Left lung (tissue), 10 donors: ENCODE measurements around the gene TUBGCP4. TPM values are rescaled to one million over a fixed set of nuclear protein-coding genes. Genes with fewer than 3 reads are reported as not detected.

Experiments used
- ATAC-seq: fragments of 200-7000 bp; cut with Tn5 transposase; one replicate; pipeline ENCODE4 v1.9.1; 2020; ENCODE audit warnings: moderate library complexity
- DNase-seq, 4 donors: peaks; one replicate each; pipeline ENCODE4 v3.0.0-alpha.2; 2013 to 2020
- H3K27ac ChIP-seq, 2 donors: fragments of 200-600 bp; sonication (generic) in 1 of 2; one replicate each; pipeline versions ENCODE4 v1.5.0 to v1.8.0; 2020 to 2021
- H3K27me3 ChIP-seq, 2 donors: fragments of 200-600 bp; sonication (generic) in 1 of 2; one replicate each; pipeline versions ENCODE4 v1.5.0 to v1.8.0; 2020 to 2021
- H3K36me3 ChIP-seq, 2 donors: fragments of 200-600 bp; sonication (generic) in 1 of 2; one replicate each; pipeline versions ENCODE4 v1.5.0 to v1.8.0; 2020 to 2021
- H3K4me1 ChIP-seq, 2 donors: fragments of 200-600 bp; one replicate each; pipeline ENCODE4 v1.8.0; 2021
- H3K4me3 ChIP-seq, 2 donors: fragments of 200-600 bp; sonication (generic) in 1 of 2; one replicate each; pipeline versions ENCODE4 v1.5.0 to v1.8.0; 2020 to 2021; ENCODE audit warnings: mild to moderate bottlenecking in 1 of 2
- H3K9me3 ChIP-seq, 2 donors: fragments of 200-600 bp; sonication (generic) in 1 of 2; one replicate each; pipeline versions ENCODE4 v1.5.0 to v1.8.0; 2020 to 2021
- intact Hi-C, 2 donors: fragments of 100-400 bp; cut with DNase I; formaldehyde crosslinking; loops; one replicate each; pipeline versions ENCODE4 v1.11.2 to v1.14.2; 2022
- polyA plus RNA-seq, 6 donors: library from polyadenylated mRNA; unstranded; fragments of 120-200 nt; gene quantifications; one replicate each; pipeline ENCODE4 v1.2.1, GENCODE V29; 2013; ENCODE audit not compliant: insufficient read length in 6 of 6
- total RNA-seq, 2 donors: library from RNA; stranded (reverse); fragmentation: NEBNext Ultra II Directional; extraction: Animal tissue kit (Norgen Biotek cat#: 25700); gene quantifications; one replicate each; pipeline ENCODE4 v1.2.1, GENCODE V29; 2021
- TF ChIP-seq, protein P1 (sequence below), 2 donors: fragments of 200-600 bp; sonication (generic) in 1 of 2; IDR thresholded peaks; one replicate each; pipeline versions ENCODE4 v1.5.0 to v1.8.0; 2021; ENCODE audit warnings: antibody characterized with exemption in 2 of 2
- donor health status: DM: no; HTN: yes; CAD: no.
- donor health status: DM: no; HTN: no; CAD: no.

The TUBGCP4 gene
- total and polyA plus RNA-seq, 8 donors = 18.5 to 29.0 (median 26.2) TPM

GRCh38 chr15:43436395-43436794 is 65.5 kb downstream of the TUBGCP4 start:
- intact Hi-C loops = no loop called here
- TF ChIP-seq, protein P1, sequence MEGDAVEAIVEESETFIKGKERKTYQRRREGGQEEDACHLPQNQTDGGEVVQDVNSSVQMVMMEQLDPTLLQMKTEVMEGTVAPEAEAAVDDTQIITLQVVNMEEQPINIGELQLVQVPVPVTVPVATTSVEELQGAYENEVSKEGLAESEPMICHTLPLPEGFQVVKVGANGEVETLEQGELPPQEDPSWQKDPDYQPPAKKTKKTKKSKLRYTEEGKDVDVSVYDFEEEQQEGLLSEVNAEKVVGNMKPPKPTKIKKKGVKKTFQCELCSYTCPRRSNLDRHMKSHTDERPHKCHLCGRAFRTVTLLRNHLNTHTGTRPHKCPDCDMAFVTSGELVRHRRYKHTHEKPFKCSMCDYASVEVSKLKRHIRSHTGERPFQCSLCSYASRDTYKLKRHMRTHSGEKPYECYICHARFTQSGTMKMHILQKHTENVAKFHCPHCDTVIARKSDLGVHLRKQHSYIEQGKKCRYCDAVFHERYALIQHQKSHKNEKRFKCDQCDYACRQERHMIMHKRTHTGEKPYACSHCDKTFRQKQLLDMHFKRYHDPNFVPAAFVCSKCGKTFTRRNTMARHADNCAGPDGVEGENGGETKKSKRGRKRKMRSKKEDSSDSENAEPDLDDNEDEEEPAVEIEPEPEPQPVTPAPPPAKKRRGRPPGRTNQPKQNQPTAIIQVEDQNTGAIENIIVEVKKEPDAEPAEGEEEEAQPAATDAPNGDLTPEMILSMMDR (IDR thresholded peaks at IDR 0.05) = no peak

DNA sequence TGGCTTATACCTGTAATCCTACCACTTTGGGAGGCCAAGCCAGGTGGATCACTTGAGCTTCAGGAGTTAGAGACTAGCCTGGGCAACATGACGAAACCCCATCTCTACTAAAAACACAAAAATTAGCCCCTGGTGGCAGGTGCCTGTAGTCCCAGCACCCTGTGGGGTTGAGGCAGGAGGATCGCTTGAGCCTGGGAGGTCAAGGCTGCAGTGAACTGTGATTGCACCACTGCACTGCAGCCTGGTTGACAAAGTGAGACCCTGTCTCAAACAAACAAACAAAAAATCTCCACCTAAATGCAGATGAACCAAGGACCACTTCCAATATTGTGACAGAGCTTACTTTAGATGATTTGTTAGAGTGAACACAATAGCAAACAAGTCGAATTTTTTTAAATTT is 68.4 kb downstream of the TUBGCP4 start:
- H3K36me3 ChIP-seq = peaks cover 4 to 27% of the 10 kb centered on the region in 2 donors
- H3K27ac ChIP-seq = no peak overlapping the region
- no peak overlapping the region for H3K4me3 ChIP-seq
- H3K9me3 ChIP-seq = no peaks in the 10 kb centered on the region
- peaks cover 0 to 4% of the 10 kb centered on the region in 2 donors for H3K4me1 ChIP-seq
- TF ChIP-seq, protein P1 (IDR thresholded peaks at IDR 0.05) = no peak
- no peak for DNase-seq
- intact Hi-C loops = no loop called here
- no peak for ATAC-seq
- H3K27me3 ChIP-seq = no peaks in the 10 kb centered on the region

More at GRCh38 chr15:43436395-43436794, 65.5 kb downstream of the TUBGCP4 start:
- ATAC-seq = no peak
- no peak overlapping the region for H3K27ac ChIP-seq
- no peaks in the 10 kb centered on the region for H3K27me3 ChIP-seq
- H3K36me3 ChIP-seq = peaks cover 4 to 47% of the 10 kb centered on the region in 2 donors
- no peaks in the 10 kb centered on the region for H3K9me3 ChIP-seq
- H3K4me1 ChIP-seq = peaks cover 0 to 4% of the 10 kb centered on the region in 2 donors
- H3K4me3 ChIP-seq = no peak overlapping the region
- DNase-seq = no peak

DNA sequence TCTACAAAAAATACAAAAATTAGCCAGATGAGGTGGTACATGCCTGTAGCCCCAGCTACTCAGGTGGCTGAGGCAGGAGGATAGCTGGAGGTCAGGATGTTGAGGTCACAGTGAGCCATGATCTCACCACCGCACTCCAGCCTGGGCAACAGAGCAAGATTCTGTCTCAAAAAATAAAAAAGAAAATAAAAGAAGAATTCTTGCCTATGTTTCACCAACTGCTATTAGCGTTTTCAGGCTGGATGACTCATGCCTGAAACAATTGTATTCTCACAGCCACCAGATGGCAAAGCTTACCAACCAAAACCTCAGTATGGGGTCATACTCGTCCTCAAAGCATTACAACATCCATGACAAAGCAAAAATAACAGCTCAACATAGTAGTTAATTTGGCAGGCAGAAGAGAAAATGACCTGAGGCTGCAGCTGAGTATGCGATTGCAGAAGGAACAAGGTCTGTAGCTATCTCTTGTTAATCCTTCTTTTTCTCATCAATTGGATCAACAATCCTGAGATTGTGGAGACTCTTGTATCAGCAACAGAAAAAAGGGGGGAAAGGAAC is 69.9 kb downstream of the TUBGCP4 start:
- peak overlapping the region; percentile 27 to 29 for H3K27ac ChIP-seq

DNA sequence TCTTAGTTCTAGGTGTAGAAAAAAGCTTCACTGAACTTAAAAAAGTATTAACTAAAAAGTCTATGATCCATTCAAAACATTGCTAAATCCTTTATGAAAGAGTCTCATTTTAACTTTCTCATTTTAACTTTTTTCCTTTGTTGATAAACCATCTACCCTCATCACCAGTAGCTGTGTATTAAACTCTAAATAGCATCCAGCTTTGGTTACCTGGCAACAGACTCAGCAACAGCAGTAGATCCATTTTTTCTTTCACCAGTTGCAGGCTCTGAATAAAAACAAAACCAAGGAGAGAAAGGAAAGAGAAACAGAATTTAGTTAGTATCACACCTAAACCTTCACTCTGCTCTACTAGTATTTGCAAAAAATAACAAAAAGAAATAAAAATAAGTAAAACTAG is 70.4 kb downstream of the TUBGCP4 start:
- TF ChIP-seq, protein P1 (IDR thresholded peaks at IDR 0.05) = no peak
- ATAC-seq (peak; percentile 23), DNase-seq (peak in 1 of 4 donors; percentile 7)
- Histone ChIP-seq H3K4me3 (no peak overlapping the region), H3K27ac (peak overlapping the region; percentile 7 to 27), H3K27me3 (no peaks in the 10 kb centered on the region), H3K4me1 (peaks cover 0 to 4% of the 10 kb centered on the region in 2 donors), H3K9me3 (no peaks in the 10 kb centered on the region), H3K36me3 (peaks cover 4 to 27% of the 10 kb centered on the region in 2 donors)
- intact Hi-C loops = no loop called here

More for the DNA sequence above, 69.9 kb downstream of the TUBGCP4 start:
- peaks cover 4 to 24% of the 10 kb centered on the region in 2 donors for H3K36me3 ChIP-seq
- no peaks in the 10 kb centered on the region for H3K9me3 ChIP-seq
- H3K4me1 ChIP-seq = peaks cover 0 to 4% of the 10 kb centered on the region in 2 donors
- ATAC-seq (peak; percentile 95), DNase-seq (peak in 2 of 4 donors; percentile 69 to 84)
- no peaks in the 10 kb centered on the region for H3K27me3 ChIP-seq
- intact Hi-C loops = no loop called here
- no peak overlapping the region for H3K4me3 ChIP-seq
- TF ChIP-seq, protein P1 (IDR thresholded peaks at IDR 0.05) = peak; percentile 16 to 30

DNA sequence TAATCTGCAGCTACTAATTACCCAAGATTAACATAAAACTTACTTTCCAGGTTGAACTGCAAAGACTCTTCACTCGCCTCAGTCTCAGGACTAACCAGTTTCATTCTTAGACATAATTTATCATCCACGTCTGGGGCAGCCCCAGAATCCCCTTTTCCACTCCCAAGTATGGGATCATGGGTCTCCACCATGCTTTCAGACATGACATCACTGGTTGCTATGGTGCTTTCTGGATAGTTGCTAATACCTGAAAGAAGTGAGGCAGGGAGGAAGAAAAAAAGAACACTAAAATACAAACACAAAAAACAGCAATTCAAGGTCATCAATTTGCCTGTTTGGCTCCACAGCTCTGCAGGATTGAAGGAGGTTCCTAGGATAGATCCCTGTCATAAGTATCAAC is 75.4 kb downstream of the TUBGCP4 start:
- Histone ChIP-seq H3K9me3 (no peaks in the 10 kb centered on the region), H3K4me3 (no peak overlapping the region), H3K27me3 (no peaks in the 10 kb centered on the region), H3K36me3 (peaks cover 0 to 15% of the 10 kb centered on the region in 2 donors), H3K27ac (no peak overlapping the region), H3K4me1 (no peaks in the 10 kb centered on the region)
- DNase-seq (no peak), ATAC-seq (no peak)
- intact Hi-C loops = no loop called here
- TF ChIP-seq, protein P1 (IDR thresholded peaks at IDR 0.05) = no peak
